Esophagus squamous epithelium (tissue), 4 donors: Measurements from ENCODE around the gene PHRF1.

Experiments used
- POLR2A ChIP-seq, 4 donors: fragments of 450-650 bp; IDR thresholded peaks; one replicate each; pipeline ENCODE4 v1.6.1; 2017; ENCODE audit warnings: antibody characterized with exemption in 4 of 4, mild to moderate bottlenecking in 4 of 4, moderate library complexity in 3 of 4
- TF ChIP-seq, protein P1 (sequence below), 6 experiments: fragments of 450-650 bp in 4 of 6; fragments of 200-600 bp in 2 of 6; sonication (generic) in 2 of 6; IDR thresholded peaks; one replicate each; pipeline ENCODE4 v1.5.1; 2016 to 2019; ENCODE audit warnings: antibody characterized with exemption in 6 of 6, mild to moderate bottlenecking in 4 of 6, moderate library complexity in 4 of 6

DNA sequence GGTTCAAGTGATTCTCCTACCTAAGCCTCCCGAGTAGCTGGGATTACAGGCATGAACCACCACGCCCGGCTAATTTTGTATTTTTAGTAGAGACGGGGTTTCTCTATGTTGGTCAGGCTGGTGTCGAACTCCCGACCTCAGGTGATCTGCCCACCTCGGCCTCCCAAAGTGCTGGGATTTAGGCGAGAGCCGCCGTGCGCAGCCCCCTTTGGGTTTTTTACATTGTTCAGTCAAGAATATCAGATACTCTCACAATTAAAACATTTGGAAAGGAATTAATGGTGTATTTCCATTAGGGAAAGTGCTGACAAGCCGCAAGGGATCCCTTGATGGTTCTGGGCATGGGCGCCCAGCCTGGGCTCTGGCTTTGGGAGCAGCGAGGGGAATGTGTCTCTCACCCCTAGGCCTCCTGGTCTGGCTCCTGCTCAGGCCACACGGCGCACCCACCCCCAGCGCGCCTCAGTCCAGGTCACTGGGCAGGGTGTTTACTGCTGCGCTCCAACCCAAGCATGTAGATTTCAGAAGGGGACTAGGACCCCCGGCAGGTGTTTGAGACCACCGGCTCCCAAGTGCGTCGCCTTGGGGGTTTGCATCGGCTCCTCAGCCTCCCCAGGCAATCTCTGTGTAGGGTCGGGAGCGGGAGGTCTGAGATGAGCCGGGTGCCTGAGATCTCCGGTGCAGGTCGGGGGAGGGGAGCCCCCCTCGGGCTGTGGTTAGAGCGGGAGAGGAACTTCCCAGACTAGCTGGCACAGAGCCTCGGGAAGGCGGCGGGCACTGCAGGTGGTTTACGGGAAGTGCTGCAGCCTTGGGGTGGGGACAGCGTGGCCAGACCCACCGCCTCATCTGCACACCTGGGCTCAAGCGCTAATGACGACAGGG lies 40.3 kb downstream of the PHRF1 start:
- TF ChIP-seq, protein P1, sequence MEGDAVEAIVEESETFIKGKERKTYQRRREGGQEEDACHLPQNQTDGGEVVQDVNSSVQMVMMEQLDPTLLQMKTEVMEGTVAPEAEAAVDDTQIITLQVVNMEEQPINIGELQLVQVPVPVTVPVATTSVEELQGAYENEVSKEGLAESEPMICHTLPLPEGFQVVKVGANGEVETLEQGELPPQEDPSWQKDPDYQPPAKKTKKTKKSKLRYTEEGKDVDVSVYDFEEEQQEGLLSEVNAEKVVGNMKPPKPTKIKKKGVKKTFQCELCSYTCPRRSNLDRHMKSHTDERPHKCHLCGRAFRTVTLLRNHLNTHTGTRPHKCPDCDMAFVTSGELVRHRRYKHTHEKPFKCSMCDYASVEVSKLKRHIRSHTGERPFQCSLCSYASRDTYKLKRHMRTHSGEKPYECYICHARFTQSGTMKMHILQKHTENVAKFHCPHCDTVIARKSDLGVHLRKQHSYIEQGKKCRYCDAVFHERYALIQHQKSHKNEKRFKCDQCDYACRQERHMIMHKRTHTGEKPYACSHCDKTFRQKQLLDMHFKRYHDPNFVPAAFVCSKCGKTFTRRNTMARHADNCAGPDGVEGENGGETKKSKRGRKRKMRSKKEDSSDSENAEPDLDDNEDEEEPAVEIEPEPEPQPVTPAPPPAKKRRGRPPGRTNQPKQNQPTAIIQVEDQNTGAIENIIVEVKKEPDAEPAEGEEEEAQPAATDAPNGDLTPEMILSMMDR (IDR thresholded peaks at IDR 0.05): no peak
- TF ChIP-seq POLR2A (IDR thresholded peaks at IDR 0.05): no peak
